GM21447 (cell line): Measurements from ENCODE around the gene IL1RAP.
"Not testable (repeated sequence)": the region's sequence is repeated elsewhere in the genome, so short reads cannot be mapped to it uniquely, and the experiment has no call there.

Experiments used
- ATAC-seq: cut with Tn5 transposase; IDR thresholded peaks from one replicate; pipeline ENCODE4 v1.9.1; 2021; ENCODE audit not compliant: unreplicated experiment

Gene IL1RAP

GRCh38 chr3:190506271-190506670 lies 7.6 kb upstream of the IL1RAP start:
- no peak for ATAC-seq

- ATAC-seq = no peak
These were observed 1.2 kb upstream of the IL1RAP start for GRCh38 chr3:190512666-190513065.

DNA sequence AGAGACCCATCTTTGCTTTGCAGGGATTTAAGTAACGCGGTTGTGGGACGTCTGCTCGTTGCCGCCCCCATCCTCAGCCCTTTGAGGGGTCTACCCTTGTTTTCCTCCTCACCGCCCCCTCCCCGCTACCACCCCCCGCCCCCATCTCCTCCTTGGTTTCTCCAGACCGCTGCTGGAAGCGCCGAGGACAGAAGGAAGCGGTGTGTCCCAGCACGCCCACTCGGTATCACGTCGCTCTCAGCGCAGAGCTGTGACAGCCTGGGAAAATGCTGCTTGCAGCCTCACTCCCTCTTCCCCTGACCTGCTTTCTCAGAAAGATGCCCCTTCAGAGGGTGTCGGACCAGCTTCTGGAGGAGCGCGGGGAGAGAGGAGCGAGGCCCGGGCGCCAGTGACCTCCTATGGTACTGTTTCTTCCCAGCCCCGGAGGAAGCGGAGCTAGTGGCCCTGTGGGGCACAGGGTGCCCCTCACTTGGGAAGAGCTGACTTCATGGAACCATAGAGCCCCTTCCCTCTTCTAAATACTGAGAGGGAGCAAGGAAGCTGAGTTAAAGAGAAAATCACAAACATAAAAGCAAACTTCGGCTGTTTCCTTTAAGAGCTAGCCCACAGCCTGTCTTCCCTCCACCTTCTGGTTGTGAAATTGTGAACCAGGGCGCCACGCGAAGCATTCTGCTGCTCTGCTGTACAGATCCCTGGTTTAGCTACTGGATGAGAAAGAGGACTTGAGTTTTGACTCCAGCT lies 698 bp downstream of the IL1RAP start:
- ATAC-seq = peak; percentile 15

- no peak for ATAC-seq
These were observed 2.5 kb downstream of the IL1RAP start for GRCh38 chr3:190516416-190516815.

DNA sequence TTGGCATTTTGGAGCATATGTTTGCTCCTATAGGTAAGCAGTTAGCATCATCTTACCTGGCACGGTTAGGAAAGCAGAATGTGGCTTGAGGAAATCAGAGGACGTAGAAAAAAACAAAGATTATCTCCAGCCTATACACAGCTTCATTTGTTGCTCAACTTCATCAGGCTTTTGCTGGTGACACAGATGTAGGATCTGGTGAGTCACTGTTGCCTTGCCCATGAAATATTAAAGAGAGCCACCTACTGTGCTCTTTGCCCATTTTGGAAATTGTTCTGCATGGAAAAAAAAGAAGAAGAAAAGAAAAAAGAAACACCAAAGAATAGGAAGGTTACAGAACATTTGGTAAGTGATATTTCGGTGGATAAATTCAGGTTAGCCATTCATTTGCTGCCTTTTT lies 3.8 kb downstream of the IL1RAP start:
- no peak for ATAC-seq

DNA sequence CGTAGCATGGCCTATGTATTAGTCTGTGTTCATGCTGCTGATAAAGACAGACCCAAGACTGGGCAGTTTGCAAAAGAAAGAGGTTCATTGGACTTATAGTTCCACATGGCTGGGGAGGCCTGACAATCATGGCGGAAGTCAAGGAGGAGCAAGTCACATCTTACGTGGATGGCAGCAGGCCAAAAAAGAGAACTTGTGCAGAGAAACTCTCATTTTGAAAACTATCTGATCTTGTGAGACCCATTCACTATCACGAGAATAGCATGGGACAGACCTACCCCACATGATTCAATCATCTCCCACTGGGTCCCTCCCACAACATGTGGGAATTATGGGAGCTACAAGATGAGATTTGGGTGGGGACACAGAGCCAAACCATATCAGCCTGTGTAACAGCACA lies 4.6 kb downstream of the IL1RAP start:
- ATAC-seq = not testable (repeated sequence)

DNA sequence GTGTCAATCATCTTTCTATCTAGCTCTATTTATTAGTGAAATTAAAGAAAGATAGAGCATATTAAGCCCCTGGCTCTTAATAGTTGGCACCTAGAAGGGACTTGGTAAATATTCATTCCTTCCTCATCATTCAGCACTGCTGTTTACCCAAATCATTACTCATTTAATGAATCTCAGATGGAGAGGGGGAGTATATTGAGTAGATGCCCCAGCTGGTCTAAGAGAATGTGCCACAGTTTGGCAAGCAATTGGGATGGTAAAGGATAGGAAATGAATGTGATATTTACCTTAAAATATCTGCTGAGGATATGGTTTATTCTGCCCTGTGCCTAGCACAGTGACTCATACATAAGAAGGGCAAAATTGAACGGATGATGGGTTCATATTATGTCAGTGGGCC lies 6.0 kb downstream of the IL1RAP start:
- no peak for ATAC-seq

GRCh38 chr3:190521998-190522397 lies 8.1 kb downstream of the IL1RAP start:
- no peak for ATAC-seq

- ATAC-seq = no peak
These were observed 8.8 kb downstream of the IL1RAP start for GRCh38 chr3:190522621-190523222.

GRCh38 chr3:190524942-190525341 lies 11.1 kb downstream of the IL1RAP start:
- no peak for ATAC-seq

DNA sequence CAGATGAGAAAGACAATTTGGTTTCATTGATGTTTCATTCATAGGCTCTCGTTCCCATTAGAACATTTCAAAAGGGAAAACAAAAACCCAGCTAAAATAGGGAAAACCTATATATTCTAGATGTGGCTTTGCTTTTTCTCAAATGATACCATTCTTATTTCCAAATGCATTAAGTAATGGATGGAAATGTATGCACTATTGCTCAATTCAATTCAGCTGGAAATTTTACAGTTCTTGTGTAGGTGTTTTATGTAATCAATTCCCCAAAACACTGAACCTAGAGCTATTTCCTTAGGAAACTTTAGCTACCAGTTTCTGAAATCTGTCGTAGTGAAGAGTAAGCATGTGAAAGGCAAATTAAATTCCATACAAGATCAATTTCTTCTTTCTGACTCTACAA lies 11.7 kb downstream of the IL1RAP start:
- ATAC-seq = no peak

- ATAC-seq = no peak
These were observed 13.2 kb downstream of the IL1RAP start for GRCh38 chr3:190526787-190527762.

DNA sequence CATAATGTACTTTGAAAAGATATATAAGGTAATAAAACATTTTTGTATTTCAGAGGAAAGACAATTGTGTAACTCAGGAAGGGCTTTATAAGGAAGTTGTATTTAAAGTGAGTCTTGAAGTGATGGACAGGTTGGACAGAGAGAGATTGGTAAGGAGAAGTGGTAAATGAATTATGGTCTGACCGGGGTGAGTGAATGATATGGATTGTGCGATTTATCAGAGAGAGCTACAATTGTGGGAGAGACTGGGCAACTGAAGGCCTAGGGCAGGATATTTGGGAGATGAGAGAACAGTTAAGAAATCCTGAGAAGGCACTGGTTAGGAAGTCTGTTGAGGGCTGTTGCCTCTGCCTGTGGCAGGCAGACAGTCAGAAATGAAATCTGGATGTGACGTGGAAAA lies 14.8 kb downstream of the IL1RAP start:
- ATAC-seq = no peak

- no peak for ATAC-seq
These were observed 17.5 kb downstream of the IL1RAP start for GRCh38 chr3:190531406-190531805.

GRCh38 chr3:190532731-190533203 lies 18.9 kb downstream of the IL1RAP start:
- no peak for ATAC-seq

GRCh38 chr3:190533511-190534281 lies 19.8 kb downstream of the IL1RAP start:
- ATAC-seq = no peak

DNA sequence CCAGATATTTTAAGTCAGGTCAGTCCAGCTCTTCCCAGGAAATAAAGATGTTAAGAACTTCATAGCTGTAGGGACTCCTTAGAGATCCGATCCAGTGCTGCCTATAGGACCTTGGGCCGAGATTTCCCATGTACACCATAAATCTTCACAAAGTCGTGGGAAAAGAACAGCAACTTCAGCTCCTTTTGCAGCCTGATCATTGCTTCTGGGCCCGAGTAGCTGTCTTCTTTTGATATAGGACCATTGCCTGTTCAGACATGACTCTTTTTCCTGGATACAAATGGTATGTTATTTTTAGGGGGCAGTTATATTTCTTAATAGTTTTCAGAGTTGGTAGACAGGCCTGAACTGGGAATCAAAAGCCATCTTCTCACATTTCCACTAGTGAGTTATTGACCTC lies 20.5 kb downstream of the IL1RAP start:
- no peak for ATAC-seq

- ATAC-seq = no peak
These were observed 21.1 kb downstream of the IL1RAP start for GRCh38 chr3:190534986-190535385.

GRCh38 chr3:190537146-190537545 lies 23.3 kb downstream of the IL1RAP start:
- ATAC-seq = no peak

GRCh38 chr3:190538288-190538687 lies 24.4 kb downstream of the IL1RAP start:
- no peak for ATAC-seq

GRCh38 chr3:190539526-190539925 lies 25.6 kb downstream of the IL1RAP start:
- ATAC-seq = no peak
